Airway epithelial cell (primary cell): ENCODE results near the gene LMAN1L. TPM values are rescaled to one million over a fixed set of nuclear protein-coding genes. Genes with fewer than 3 reads are reported as not detected.

Experiments
- total RNA-seq: library from RNA; depleted of rRNA; stranded (reverse); fragments of >200 nt; gene quantifications from 2 replicates; pipeline ENCODE4 v1.2.3, GENCODE V29; 2015

Gene LMAN1L
- not detected in 2 replicates for total RNA-seq

GRCh38 chr15:74812533-74812932, at the start of gene LMAN1L:
Gene LMAN1L (plus strand): TSS chr15:74812835. CDS start chr15:74812855, 20 bp downstream.

GRCh38 chr15:74781431-74782258, 31.0 kb upstream of the LMAN1L start, which contains the start of gene CSK:
Gene CSK (plus strand): TSS chr15:74782080. CDS start chr15:74798298, 16,218 bp downstream.

GRCh38 chr15:74826364-74826819, 13.8 kb downstream of the LMAN1L start, which contains the start of gene CPLX3:
Gene CPLX3 (plus strand): TSS chr15:74826627. CDS start chr15:74826704, 77 bp downstream.

GRCh38 chr15:74842581-74843444, 30.2 kb downstream of the LMAN1L start, which contains the start of gene ULK3:
Gene ULK3 (minus strand): TSS chr15:74843156. CDS start chr15:74843105, 51 bp downstream.

GRCh38 chr15:74873036-74873755, 60.6 kb downstream of the LMAN1L start, which contains the start of gene SCAMP2:
Gene SCAMP2 (minus strand): TSS chr15:74873365. CDS start chr15:74873255, 110 bp downstream.

Other genes with a start within 250 kb of the LMAN1L start
- gene CLK3, start 197.0 kb upstream of the LMAN1L start, total RNA-seq: 64.7 and 70.5 TPM in 2 replicates
- 8.1 and 15.2 TPM in 2 replicates for gene EDC3, start 116.8 kb upstream of the LMAN1L start, total RNA-seq
- gene CYP1A1, start 87.3 kb upstream of the LMAN1L start, total RNA-seq: 8.0 and 10.3 TPM in 2 replicates
- gene CYP1A2, start 64.0 kb upstream of the LMAN1L start, total RNA-seq: not detected in 2 replicates
- 22.9 and 41.9 TPM in 2 replicates for gene CSK, start 30.8 kb upstream of the LMAN1L start, total RNA-seq
- not detected in 2 replicates for gene CPLX3, start 13.8 kb downstream of the LMAN1L start, total RNA-seq
- gene ULK3, start 30.3 kb downstream of the LMAN1L start, total RNA-seq: 25.1 and 25.2 TPM in 2 replicates
- gene SCAMP2, start 60.5 kb downstream of the LMAN1L start, total RNA-seq: 50.1 and 89.9 TPM in 2 replicates
- 77.2 and 84.7 TPM in 2 replicates for gene MPI, start 77.2 kb downstream of the LMAN1L start, total RNA-seq
- gene FAM219B, start 94.0 kb downstream of the LMAN1L start, total RNA-seq: 25.5 and 26.7 TPM in 2 replicates
- 188 and 227 TPM in 2 replicates for gene COX5A, start 125.2 kb downstream of the LMAN1L start, total RNA-seq
- gene RPP25, start 143.9 kb downstream of the LMAN1L start, total RNA-seq: 4.7 and 5.7 TPM in 2 replicates
- 1.9 and 4.7 TPM in 2 replicates for gene SCAMP5, start 182.7 kb downstream of the LMAN1L start, total RNA-seq
- gene PPCDC, start 210.8 kb downstream of the LMAN1L start, total RNA-seq: 36.6 and 42.9 TPM in 2 replicates